Transverse colon (tissue), 4 donors: ENCODE measurements around the gene REM2.

Source experiments
- EP300 ChIP-seq: sonication (generic); formaldehyde crosslinking; IDR thresholded peaks from one replicate; pipeline ENCODE4 v1.6.1; 2017; ENCODE audit warnings: antibody characterized with exemption, low read depth
- POLR2A ChIP-seq: fragments of 450-650 bp; IDR thresholded peaks from one replicate; pipeline ENCODE4 v1.6.1; 2016; ENCODE audit warnings: antibody characterized with exemption, mild to moderate bottlenecking, moderate library complexity
- POLR2AphosphoS5 ChIP-seq, 3 donors: sonication (generic); formaldehyde crosslinking; IDR thresholded peaks; one replicate each; pipeline ENCODE4 v1.6.1; 2016; ENCODE audit warnings: antibody characterized with exemption in 3 of 3
- TF ChIP-seq, protein P1 (sequence below), 5 experiments: fragments of 200-600 bp in 3 of 5; fragments of 450-650 bp in 2 of 5; sonication (generic) in 3 of 5; IDR thresholded peaks; 1 replicate in 2 of 5; 2 replicates in 3 of 5; pipeline ENCODE4 v1.5.1; 2016 to 2017; ENCODE audit warnings: antibody characterized with exemption in 5 of 5, inconsistent platforms in 3 of 5, mild to moderate bottlenecking in 2 of 5, moderate library complexity in 1 of 5

DNA sequence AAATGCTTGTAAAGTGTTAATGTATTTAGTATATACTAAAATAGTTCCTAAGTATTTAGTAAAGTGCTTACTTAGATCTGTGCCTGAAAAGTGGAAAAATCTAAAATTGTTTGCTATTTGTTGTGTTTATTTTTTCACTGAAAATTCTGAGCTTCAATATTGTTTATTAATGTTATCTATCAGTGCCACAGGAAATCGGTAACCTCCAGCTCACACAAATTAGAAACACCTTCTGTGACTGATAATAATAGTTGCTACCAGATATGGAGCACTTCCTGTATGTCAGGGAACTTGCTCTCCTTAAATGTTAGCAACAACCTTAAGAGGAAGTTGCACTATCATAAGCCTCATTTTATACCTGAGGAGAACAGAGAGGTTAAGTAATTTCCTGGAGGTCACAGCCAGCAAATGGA, 12.2 kb upstream of the REM2 start:
- TF ChIP-seq POLR2A = no peak
- TF ChIP-seq, protein P1, sequence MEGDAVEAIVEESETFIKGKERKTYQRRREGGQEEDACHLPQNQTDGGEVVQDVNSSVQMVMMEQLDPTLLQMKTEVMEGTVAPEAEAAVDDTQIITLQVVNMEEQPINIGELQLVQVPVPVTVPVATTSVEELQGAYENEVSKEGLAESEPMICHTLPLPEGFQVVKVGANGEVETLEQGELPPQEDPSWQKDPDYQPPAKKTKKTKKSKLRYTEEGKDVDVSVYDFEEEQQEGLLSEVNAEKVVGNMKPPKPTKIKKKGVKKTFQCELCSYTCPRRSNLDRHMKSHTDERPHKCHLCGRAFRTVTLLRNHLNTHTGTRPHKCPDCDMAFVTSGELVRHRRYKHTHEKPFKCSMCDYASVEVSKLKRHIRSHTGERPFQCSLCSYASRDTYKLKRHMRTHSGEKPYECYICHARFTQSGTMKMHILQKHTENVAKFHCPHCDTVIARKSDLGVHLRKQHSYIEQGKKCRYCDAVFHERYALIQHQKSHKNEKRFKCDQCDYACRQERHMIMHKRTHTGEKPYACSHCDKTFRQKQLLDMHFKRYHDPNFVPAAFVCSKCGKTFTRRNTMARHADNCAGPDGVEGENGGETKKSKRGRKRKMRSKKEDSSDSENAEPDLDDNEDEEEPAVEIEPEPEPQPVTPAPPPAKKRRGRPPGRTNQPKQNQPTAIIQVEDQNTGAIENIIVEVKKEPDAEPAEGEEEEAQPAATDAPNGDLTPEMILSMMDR (IDR thresholded peaks at IDR 0.05) = no peak
- no peak for TF ChIP-seq POLR2AphosphoS5 (IDR thresholded peaks at IDR 0.05)
- TF ChIP-seq EP300 = no peak
